HL-60 (cell line): Measurements from ENCODE around the gene MSH2.

ENCODE experiments used
- GABPA ChIP-seq: IDR thresholded peaks from 2 replicates; pipeline ENCODE4 v1.6.1; 2012; ENCODE audit warnings: low read depth
- POLR2AphosphoS5 ChIP-seq: IDR thresholded peaks from 2 replicates; pipeline ENCODE4 v1.6.1; 2012; ENCODE audit warnings: low read depth
- REST ChIP-seq: IDR thresholded peaks from 2 replicates; pipeline ENCODE4 v1.6.1; 2012; ENCODE audit warnings: low read depth; ENCODE audit not compliant: insufficient replicate concordance
- TF ChIP-seq, protein P1 (sequence below): IDR thresholded peaks from one replicate; pipeline ENCODE4 v1.5.1; 2011; ENCODE audit warnings: low read length, control low read depth, inconsistent platforms; ENCODE audit not compliant: insufficient read depth

GRCh38 chr2:47488870-47489584 is 86.1 kb downstream of the MSH2 start:
- TF ChIP-seq, protein P1, sequence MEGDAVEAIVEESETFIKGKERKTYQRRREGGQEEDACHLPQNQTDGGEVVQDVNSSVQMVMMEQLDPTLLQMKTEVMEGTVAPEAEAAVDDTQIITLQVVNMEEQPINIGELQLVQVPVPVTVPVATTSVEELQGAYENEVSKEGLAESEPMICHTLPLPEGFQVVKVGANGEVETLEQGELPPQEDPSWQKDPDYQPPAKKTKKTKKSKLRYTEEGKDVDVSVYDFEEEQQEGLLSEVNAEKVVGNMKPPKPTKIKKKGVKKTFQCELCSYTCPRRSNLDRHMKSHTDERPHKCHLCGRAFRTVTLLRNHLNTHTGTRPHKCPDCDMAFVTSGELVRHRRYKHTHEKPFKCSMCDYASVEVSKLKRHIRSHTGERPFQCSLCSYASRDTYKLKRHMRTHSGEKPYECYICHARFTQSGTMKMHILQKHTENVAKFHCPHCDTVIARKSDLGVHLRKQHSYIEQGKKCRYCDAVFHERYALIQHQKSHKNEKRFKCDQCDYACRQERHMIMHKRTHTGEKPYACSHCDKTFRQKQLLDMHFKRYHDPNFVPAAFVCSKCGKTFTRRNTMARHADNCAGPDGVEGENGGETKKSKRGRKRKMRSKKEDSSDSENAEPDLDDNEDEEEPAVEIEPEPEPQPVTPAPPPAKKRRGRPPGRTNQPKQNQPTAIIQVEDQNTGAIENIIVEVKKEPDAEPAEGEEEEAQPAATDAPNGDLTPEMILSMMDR = no peak
- TF ChIP-seq POLR2AphosphoS5 = no peak
- TF ChIP-seq GABPA = no peak
- no peak for TF ChIP-seq REST
